Ectodermal cell (in vitro differentiated cells): ENCODE results near the gene RAB11FIP4.

ENCODE experiments used
- H3K27ac ChIP-seq: 2 replicates; pipeline ENCODE4 v1.7.0; 2013; ENCODE audit warnings: mild to moderate bottlenecking, low read depth, low read length; ENCODE audit not compliant: insufficient read depth, poor library complexity, severe bottlenecking
- H3K27me3 ChIP-seq: 2 replicates; pipeline ENCODE4 v1.7.0; 2013; ENCODE audit warnings: mild to moderate bottlenecking, low read length; ENCODE audit not compliant: insufficient read depth, control insufficient read depth, poor library complexity, severe bottlenecking
- H3K36me3 ChIP-seq: one replicate; pipeline ENCODE4 v1.7.0; 2013; ENCODE audit warnings: low read length; ENCODE audit not compliant: control insufficient read depth, insufficient read depth
- H3K4me1 ChIP-seq: one replicate; pipeline ENCODE4 v1.7.0; 2013; ENCODE audit warnings: low read length; ENCODE audit not compliant: control insufficient read depth, insufficient read depth
- H3K4me3 ChIP-seq: 2 replicates; pipeline ENCODE4 v1.7.0; 2013; ENCODE audit warnings: low read depth, low read length, control low read depth; ENCODE audit not compliant: insufficient read depth
- H3K9me3 ChIP-seq: 2 replicates; pipeline ENCODE4 v1.7.0; 2013; ENCODE audit warnings: mild to moderate bottlenecking, low read length, moderate library complexity; ENCODE audit not compliant: control insufficient read depth
- WGBS, 2 experiments: methylation state at CpG; one replicate each; pipeline ENCODE4 v1.1.7; 2013; ENCODE audit warnings: missing lambda C conversion rate in 2 of 2; 5-methylcytosine and 5-hydroxymethylcytosine counted together

The RAB11FIP4 gene

DNA sequence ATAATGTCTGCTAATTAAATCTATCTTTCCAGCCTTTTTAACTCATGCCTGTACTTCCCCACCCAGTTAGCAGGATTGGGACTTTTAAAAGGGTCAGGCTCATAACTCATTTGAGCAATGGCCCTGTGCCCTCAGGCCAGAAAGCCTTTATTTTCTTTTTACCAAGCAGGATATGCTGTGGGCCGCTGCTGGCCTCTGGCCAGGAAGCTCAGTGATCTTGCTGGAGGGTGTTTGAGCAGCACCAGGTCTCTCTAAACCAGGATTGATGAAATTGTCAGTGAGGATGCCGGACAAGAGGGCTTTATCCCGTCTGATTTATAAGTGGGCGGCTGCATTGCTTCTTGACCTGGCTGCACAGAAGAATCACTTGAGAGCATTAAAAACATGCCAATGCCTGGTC, 187.8 kb downstream of the RAB11FIP4 start:
- 92 to 95% methylated on average over 4 of the region's 4 CpGs for WGBS, 2 experiments
- no peaks in the 10 kb centered on the region for H3K36me3 ChIP-seq
- H3K9me3 ChIP-seq: no peaks in the 10 kb centered on the region
- H3K4me3 ChIP-seq: no peak overlapping the region
- H3K4me1 ChIP-seq: no peaks in the 10 kb centered on the region
- no peak overlapping the region for H3K27ac ChIP-seq
- no peaks in the 10 kb centered on the region for H3K27me3 ChIP-seq

DNA sequence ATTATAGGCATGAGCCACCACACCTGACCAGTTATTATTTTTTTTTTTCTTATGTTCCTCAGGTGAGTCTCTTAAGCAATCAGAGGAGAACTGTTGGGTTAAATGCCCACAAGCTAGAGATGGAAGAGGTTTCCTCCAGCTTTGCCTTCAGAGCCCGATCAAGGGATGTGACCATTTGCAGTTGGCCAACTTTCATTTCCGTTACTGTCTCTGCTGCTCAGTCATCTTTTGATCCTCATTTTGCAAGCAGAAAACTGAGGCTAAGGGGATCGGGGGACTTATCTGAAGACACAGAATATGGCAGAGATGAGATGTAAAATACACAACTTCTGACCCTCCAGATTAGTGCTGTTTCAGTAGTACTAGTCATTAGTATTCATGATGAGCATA, 188.8 kb downstream of the RAB11FIP4 start:
- Histone ChIP-seq H3K36me3 (no peaks in the 10 kb centered on the region), H3K4me3 (no peak overlapping the region), H3K27me3 (no peaks in the 10 kb centered on the region), H3K9me3 (no peaks in the 10 kb centered on the region), H3K4me1 (no peaks in the 10 kb centered on the region), H3K27ac (no peak overlapping the region)
- WGBS, 2 experiments: 96 to 99% methylated on average over 3 of the region's 3 CpGs

DNA sequence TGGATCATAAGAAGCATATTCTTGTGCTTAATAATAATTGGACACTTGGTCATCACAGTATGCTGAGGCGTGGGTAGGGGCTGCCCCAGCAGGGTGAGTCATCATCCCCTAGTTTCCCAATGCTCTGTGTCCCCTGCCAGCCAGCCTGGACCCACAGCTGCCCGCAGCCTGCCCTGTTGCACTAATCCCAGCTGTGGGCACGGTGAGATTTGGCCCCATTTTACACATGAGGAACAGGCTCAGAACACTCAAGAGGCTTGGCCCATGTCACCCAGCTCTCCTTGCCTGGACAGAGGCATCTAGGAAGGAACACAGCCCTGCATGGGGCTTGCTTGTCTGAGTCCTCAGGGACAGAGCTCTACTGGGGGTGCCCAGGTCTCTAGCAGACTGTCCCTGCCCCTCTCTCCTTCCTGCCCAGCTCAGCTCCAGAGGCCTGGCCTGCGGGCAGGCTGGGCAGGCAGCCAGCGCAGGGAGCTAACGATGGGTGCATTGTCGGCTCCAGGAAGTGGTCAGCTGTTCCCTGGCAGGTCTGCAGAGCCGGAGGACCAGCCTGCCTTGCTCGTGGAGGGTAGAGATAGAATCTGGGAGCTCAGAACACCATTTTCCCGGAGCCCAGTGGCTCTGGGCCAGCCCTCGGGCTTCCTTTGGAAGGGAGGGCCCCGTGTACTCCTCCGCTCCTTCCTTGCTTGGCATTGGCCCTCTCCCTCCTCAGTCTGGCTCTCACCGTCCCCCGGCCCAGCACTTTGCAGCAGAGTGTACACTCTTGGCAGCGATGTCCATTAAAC, 189.4 kb downstream of the RAB11FIP4 start:
- Histone ChIP-seq H3K4me3 (no peak overlapping the region), H3K9me3 (no peaks in the 10 kb centered on the region), H3K27me3 (no peaks in the 10 kb centered on the region), H3K4me1 (no peaks in the 10 kb centered on the region), H3K27ac (no peak overlapping the region), H3K36me3 (no peaks in the 10 kb centered on the region)
- WGBS, 2 experiments: 91 to 93% methylated on average over 16 of the region's 16 CpGs

DNA sequence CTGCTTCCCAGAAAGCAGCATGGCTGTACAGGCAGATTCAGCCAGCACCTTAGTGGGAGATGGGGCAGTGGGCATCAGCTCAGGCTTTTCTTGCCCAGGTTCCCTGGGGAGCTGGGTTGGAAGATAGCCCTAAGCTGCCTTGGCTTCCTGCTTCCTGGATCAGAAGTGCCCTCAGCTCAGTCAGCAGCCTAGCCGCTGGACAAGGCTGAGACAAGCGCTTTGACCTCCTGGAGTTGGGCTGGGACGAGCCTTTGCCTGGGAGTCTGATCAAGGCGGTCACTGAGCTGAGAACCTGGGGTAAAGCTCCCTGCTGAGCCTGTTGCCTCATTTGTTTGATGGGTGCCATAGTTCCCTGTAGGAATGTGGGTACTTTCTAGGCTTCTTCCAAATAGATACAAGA, 190.0 kb downstream of the RAB11FIP4 start:
- no peak overlapping the region for H3K27ac ChIP-seq
- H3K4me3 ChIP-seq: no peak overlapping the region
- no peaks in the 10 kb centered on the region for H3K9me3 ChIP-seq
- H3K4me1 ChIP-seq: no peaks in the 10 kb centered on the region
- no peaks in the 10 kb centered on the region for H3K27me3 ChIP-seq
- 86 to 91% methylated on average over 4 of the region's 4 CpGs for WGBS, 2 experiments
- no peaks in the 10 kb centered on the region for H3K36me3 ChIP-seq

DNA sequence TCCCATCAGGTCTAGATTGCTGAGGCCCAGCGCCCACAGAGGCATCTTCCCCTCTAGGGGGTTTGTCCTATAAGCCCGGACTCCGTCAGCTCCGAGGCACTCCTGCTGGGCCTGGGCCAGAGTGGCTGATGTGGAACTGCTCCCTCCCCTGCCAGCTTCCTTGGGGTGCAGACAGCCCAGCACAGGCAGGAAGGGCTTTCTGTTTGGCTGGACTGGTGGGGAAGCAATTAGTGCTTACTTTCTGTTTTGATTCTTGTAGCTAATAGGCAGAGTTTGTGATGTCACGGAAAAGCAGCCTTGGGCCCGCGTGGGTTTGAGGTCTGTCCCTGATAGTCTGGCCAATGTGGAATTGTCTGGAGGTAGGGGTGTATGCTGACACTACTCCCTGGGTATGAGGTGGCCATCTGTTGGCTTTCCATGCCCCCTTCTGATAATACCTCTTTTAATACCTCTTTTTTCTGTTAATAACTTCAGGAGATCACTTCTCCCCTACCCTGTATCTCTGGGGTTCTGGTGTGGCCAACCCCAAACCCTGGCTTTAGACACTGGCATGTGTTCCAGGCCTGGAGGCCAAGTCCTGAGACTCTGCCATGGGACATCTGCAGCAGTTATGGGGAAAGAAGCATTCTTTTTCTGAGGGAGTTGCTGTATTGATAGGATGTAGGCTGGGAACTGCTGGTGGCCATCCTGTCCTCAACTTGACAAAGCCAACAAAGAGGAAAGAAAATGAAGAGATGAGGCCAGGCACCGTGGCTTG, 190.9 kb downstream of the RAB11FIP4 start:
- no peak overlapping the region for H3K4me3 ChIP-seq
- H3K4me1 ChIP-seq: no peaks in the 10 kb centered on the region
- H3K9me3 ChIP-seq: no peaks in the 10 kb centered on the region
- H3K27me3 ChIP-seq: no peaks in the 10 kb centered on the region
- no peak overlapping the region for H3K27ac ChIP-seq
- 90 to 91% methylated on average over 8 of the region's 8 CpGs for WGBS, 2 experiments
- H3K36me3 ChIP-seq: no peaks in the 10 kb centered on the region

DNA sequence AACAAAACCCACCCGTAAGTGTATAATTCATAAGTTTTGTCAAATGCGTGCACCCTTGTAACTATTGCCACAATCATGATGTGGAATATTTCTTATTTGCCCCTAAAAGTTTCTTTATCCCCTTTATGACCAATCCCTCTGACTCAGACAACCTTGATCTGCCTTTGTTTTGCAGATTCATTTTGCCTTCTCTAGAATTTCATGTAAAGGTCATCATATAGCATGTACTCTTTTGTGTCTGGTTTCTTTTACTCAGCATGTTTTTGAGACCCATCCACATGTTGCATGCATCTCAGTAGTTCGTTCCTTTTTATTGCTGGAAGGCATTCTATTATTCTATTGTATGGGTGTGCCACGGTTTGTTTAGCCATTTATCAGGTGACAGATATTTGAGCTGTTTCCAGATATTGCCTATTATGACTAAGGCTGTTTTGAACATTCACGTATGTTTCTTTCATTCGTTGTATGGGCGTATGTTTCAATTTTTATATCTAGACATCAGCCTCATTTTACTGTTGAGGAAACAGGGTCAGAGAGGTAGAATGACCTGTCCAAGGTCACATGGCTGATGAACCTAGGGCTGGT, 192.4 kb downstream of the RAB11FIP4 start:
- whole genome bisulfite sequencing, 2 experiments: 91 to 95% methylated on average over 7 of the region's 7 CpGs

DNA sequence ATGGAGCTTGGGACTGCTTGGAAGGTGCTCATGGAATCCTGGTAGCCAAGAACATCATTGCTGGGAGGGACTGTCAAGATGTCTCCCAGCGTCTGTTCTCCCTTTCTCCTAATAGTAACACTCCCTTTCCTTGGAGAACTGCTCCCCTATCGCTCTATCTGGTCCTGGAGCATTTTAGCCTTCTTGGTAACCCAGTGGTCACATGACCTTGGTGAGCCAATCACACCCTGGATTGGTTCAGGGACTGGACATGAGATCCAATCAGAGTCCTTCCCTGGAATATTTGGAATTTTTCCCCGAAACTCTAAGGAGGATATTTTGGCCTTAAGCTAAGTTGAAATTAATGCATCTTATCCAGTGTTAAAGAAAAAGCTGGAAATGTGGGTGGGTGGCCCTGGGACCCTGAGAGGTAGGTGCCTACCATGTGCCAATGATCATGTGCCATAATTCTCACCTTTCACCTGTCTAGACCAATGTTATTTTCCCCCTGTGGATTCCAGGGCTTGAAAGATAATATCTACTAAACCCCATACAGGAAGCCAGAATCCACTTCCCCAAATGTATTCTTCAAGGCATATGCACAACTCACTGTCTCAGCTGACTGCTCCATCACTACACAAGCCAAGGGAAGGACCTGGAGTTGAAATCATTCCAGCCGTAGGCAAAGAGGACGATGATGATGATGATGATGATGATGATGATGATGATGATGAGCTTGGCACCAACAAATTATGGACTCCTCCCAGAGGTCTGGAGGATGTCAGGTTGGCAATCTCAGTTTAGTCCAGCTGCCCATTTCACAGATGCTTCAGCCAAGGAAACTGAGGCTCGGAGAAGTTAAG, 193.2 kb downstream of the RAB11FIP4 start:
- Histone ChIP-seq H3K4me3 (no peak overlapping the region), H3K27ac (no peak overlapping the region), H3K9me3 (no peaks in the 10 kb centered on the region), H3K4me1 (no peaks in the 10 kb centered on the region), H3K36me3 (no peaks in the 10 kb centered on the region), H3K27me3 (no peaks in the 10 kb centered on the region)
- WGBS, 2 experiments: 89% methylated on average over 6 of the region's 6 CpGs

More for the DNA sequence above, 192.4 kb downstream of the RAB11FIP4 start:
- H3K27ac ChIP-seq: no peak overlapping the region
- H3K4me1 ChIP-seq: no peaks in the 10 kb centered on the region
- H3K36me3 ChIP-seq: no peaks in the 10 kb centered on the region
- H3K27me3 ChIP-seq: no peaks in the 10 kb centered on the region
- no peak overlapping the region for H3K4me3 ChIP-seq
- no peaks in the 10 kb centered on the region for H3K9me3 ChIP-seq

DNA sequence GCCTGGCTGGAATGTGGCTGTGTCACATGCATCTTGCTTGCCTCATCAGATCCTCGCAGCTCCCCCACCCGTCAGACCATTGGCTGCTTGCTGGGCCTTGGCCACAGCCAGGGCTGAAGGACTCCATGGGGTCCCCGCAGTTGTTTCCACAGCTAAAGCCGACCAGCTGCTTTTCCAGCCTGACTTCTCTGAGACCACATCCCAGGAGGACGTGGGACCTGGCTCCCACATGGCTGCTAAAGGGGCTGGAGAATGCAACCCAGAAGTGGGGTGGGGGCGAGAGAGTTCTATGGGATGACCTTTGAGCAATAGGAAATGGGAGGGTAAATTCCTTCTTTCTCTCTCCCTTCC, 193.8 kb downstream of the RAB11FIP4 start:
- 89 to 95% methylated on average over 6 of the region's 6 CpGs for WGBS, 2 experiments
- H3K27ac ChIP-seq: no peak overlapping the region
- H3K4me1 ChIP-seq: no peaks in the 10 kb centered on the region
- H3K36me3 ChIP-seq: no peaks in the 10 kb centered on the region
- no peaks in the 10 kb centered on the region for H3K27me3 ChIP-seq
- no peak overlapping the region for H3K4me3 ChIP-seq
- H3K9me3 ChIP-seq: no peaks in the 10 kb centered on the region

DNA sequence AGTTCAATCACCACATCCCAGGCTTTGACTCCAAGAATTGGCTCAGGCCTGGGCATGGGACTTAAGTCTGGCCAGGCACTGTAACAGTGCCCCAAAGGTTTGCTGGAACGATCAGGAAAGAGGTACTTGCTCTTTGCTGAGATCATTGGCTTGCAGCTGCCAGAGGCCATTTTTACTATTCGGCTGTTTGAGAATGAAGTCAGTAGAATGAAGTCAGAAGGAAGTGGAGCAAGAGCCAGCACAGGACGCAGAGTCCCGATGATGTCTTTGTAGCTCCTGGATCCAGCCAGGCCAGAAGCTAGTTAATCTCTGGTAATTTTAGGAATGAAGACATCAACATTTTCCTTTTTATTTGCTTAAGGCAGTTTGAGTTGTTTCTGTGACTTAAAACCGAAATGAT, 195.5 kb downstream of the RAB11FIP4 start:
- 91 to 92% methylated on average over 5 of the region's 5 CpGs for WGBS, 2 experiments
- Histone ChIP-seq H3K9me3 (no peaks in the 10 kb centered on the region), H3K27me3 (no peaks in the 10 kb centered on the region), H3K27ac (no peak overlapping the region), H3K36me3 (no peaks in the 10 kb centered on the region), H3K4me3 (no peak overlapping the region), H3K4me1 (no peaks in the 10 kb centered on the region)

DNA sequence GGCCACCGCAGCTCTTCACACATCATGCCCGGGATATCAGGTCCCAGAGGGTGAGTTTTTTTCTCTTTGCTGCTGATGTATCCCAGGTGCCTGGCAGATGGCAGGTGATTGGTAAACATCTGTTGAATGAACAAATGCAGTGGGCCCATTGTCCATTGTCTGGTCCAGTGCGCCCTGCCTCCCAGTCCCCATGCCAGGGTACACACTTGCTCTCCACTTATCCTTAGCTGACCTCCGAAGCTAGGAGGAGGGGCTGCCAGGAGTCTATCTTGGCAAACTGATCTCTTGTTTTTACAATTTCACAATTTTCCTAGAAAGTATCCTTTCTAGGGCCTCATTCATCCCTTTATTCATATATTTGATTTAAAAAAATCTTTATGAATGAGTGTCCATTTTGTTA, 196.0 kb downstream of the RAB11FIP4 start:
- no peaks in the 10 kb centered on the region for H3K27me3 ChIP-seq
- no peaks in the 10 kb centered on the region for H3K36me3 ChIP-seq
- H3K4me3 ChIP-seq: no peak overlapping the region
- WGBS, 2 experiments: 94 to 97% methylated on average over 4 of the region's 4 CpGs
- no peak overlapping the region for H3K27ac ChIP-seq
- H3K9me3 ChIP-seq: no peaks in the 10 kb centered on the region
- H3K4me1 ChIP-seq: no peaks in the 10 kb centered on the region
